Thoracic aorta (tissue), 2 donors: ENCODE measurements around the gene ABL2. TPM values are rescaled to one million over a fixed set of nuclear protein-coding genes. Genes with fewer than 3 reads are reported as not detected.

Source experiments
- ATAC-seq: fragments of 150-250 bp; one replicate; pipeline ENCODE4 v1.8.0; 2017; ENCODE audit warnings: low read depth; ENCODE audit not compliant: insufficient number of reproducible peaks, low FRiP score
- DNase-seq: peaks from one replicate; pipeline ENCODE4 v3.0.0-alpha.2; 2020; ENCODE audit warnings: low spot score
- H3K27ac ChIP-seq, 2 donors: fragments of 200-600 bp; sonication (generic); 1 replicate in 1 of 2; 2 replicates in 1 of 2; pipeline ENCODE4 v1.5.1; 2016; ENCODE audit warnings: mild to moderate bottlenecking in 2 of 2, moderate library complexity in 2 of 2
- H3K27me3 ChIP-seq: fragments of 200-600 bp; sonication (generic); replicated peaks from 2 replicates; pipeline ENCODE4 v1.6.0; 2016; ENCODE audit warnings: mild to moderate bottlenecking; ENCODE audit not compliant: insufficient read depth
- H3K36me3 ChIP-seq: fragments of 200-600 bp; sonication (generic); one replicate; pipeline ENCODE4 v1.5.1; 2016
- H3K4me1 ChIP-seq, 2 donors: fragments of 200-600 bp; sonication (generic); 1 replicate in 1 of 2; 2 replicates in 1 of 2; pipeline versions ENCODE4 v1.5.1 to v1.6.0; 2016; ENCODE audit warnings: low read depth in 2 of 2, mild to moderate bottlenecking in 1 of 2; ENCODE audit not compliant: control insufficient read depth in 1 of 2
- H3K4me3 ChIP-seq: fragments of 200-600 bp; sonication (generic); 2 replicates; pipeline ENCODE4 v1.5.1; 2016; ENCODE audit warnings: mild to moderate bottlenecking
- H3K9me3 ChIP-seq: fragments of 200-600 bp; sonication (generic); 2 replicates; pipeline ENCODE4 v1.5.1; 2016
- CTCF ChIP-seq: fragments of 200-600 bp; sonication (generic); IDR thresholded peaks from one replicate; pipeline ENCODE4 v1.5.1; 2019; ENCODE audit warnings: antibody characterized with exemption
- total RNA-seq, 2 donors: library from RNA; depleted of rRNA; stranded (reverse); fragments of >200 nt; gene quantifications; one replicate each; pipeline versions ENCODE4 v1.1.0 to v1.2.3, GENCODE V29; 2016

Gene ABL2
- total RNA-seq, 2 donors from 2014 or later: 23.6 to 62.4 TPM

- no peak for DNase-seq
- TF ChIP-seq CTCF: no peak
- Histone ChIP-seq H3K27me3 (no peaks in the 10 kb centered on the region), H3K4me1 (peaks cover 14 to 30% of the 10 kb centered on the region in 2 donors), H3K9me3 (no peaks in the 10 kb centered on the region), H3K36me3 (no peaks in the 10 kb centered on the region), H3K4me3 (no peak overlapping the region), H3K27ac (peak overlapping the region in 1 of 2 donors; percentile 45)
- no peak for ATAC-seq
Measured at GRCh38 chr1:179169616-179170467, 59.6 kb downstream of the ABL2 start.

GRCh38 chr1:179168536-179168935, 60.9 kb downstream of the ABL2 start:
- no peaks in the 10 kb centered on the region for H3K36me3 ChIP-seq
- H3K4me1 ChIP-seq: peaks cover 14 to 29% of the 10 kb centered on the region in 2 donors
- H3K27me3 ChIP-seq: no peaks in the 10 kb centered on the region
- H3K4me3 ChIP-seq: no peak overlapping the region
- ATAC-seq (no peak), DNase-seq (no peak)
- no peak for TF ChIP-seq CTCF
- no peaks in the 10 kb centered on the region for H3K9me3 ChIP-seq
- no peak overlapping the region for H3K27ac ChIP-seq

- peaks cover 14 to 29% of the 10 kb centered on the region in 2 donors for H3K4me1 ChIP-seq
- no peak for DNase-seq
- TF ChIP-seq CTCF: no peak
- H3K4me3 ChIP-seq: no peak overlapping the region
- no peak overlapping the region for H3K27ac ChIP-seq
- H3K9me3 ChIP-seq: no peaks in the 10 kb centered on the region
- no peaks in the 10 kb centered on the region for H3K27me3 ChIP-seq
- ATAC-seq: no peak
- no peaks in the 10 kb centered on the region for H3K36me3 ChIP-seq
Measured at GRCh38 chr1:179167955-179168354, 61.5 kb downstream of the ABL2 start.

- Histone ChIP-seq H3K36me3 (no peaks in the 10 kb centered on the region), H3K9me3 (no peaks in the 10 kb centered on the region), H3K27ac (no peak overlapping the region), H3K27me3 (no peaks in the 10 kb centered on the region), H3K4me1 (peaks cover 14 to 29% of the 10 kb centered on the region in 2 donors), H3K4me3 (no peak overlapping the region)
- no peak for TF ChIP-seq CTCF
- ATAC-seq: no peak
- no peak for DNase-seq
Measured at GRCh38 chr1:179167418-179167777, 62.1 kb downstream of the ABL2 start.

- ATAC-seq (no peak), DNase-seq (no peak)
- Histone ChIP-seq H3K4me1 (peaks cover 14 to 29% of the 10 kb centered on the region in 2 donors), H3K27ac (no peak overlapping the region), H3K9me3 (no peaks in the 10 kb centered on the region), H3K4me3 (no peak overlapping the region), H3K36me3 (no peaks in the 10 kb centered on the region), H3K27me3 (no peaks in the 10 kb centered on the region)
- no peak for TF ChIP-seq CTCF
Measured at GRCh38 chr1:179166663-179167417, 62.6 kb downstream of the ABL2 start.
